AG09309 (cell line): ENCODE data around the gene HELZ.

ENCODE experiments used
- DNase-seq: peaks from one replicate; pipeline ENCODE4 v3.0.0-alpha.2; 2010; ENCODE audit warnings: low read depth
- H3K4me3 ChIP-seq: 2 replicates; pipeline ENCODE4 v1.5.1; 2011; ENCODE audit warnings: mild to moderate bottlenecking, low read depth, low read length, moderate library complexity; ENCODE audit not compliant: control insufficient read depth
- TF ChIP-seq, protein P1 (sequence below): IDR thresholded peaks from 2 replicates; pipeline ENCODE4 v1.5.1; 2011; ENCODE audit warnings: mild to moderate bottlenecking, low read depth, low read length, inconsistent platforms; ENCODE audit not compliant: insufficient read depth, control insufficient read depth; ENCODE audit errors: missing control alignments

The HELZ gene

DNA sequence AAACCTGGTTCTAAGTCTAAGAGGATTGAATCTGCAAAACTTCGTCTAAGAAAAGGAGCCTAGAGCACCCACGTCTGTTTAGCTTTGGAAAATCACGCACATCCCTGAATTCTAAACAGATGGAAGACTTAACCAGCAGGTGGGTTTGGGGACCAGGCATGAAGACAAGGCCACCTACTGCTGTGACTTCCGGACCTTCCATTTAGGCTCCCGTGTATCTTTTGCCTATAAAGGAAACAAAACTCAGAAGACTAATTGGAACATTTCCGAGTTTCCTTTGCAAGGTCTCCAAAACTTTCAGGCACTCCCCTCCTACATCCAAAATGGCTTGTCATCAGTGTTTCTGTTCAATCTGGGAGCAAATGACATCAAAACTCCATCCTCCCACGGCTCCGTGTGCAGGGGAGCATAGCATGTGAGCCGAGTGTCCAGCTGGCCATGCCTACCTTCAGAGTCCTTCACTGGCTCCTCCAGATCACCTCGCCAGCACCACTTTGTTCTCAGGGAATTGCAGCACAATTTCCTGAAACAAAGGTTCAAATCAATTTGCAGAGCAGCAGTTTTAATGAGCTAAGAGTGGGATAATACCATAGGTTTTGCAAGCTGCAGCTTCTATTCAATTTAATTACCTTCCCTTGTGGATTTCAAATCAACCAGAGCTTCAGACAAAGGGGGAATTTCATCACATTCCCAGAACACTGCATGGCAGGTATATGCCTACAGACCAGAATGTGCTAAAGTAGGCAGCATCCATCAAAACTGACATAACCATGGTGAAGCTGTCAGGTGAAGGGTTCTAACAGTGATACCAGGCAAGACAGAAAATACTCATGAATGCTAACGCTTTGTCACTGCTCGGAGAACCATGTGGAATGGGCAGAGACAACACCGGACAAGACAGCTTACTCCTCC lies 177.2 kb downstream of the HELZ start:
- TF ChIP-seq, protein P1, sequence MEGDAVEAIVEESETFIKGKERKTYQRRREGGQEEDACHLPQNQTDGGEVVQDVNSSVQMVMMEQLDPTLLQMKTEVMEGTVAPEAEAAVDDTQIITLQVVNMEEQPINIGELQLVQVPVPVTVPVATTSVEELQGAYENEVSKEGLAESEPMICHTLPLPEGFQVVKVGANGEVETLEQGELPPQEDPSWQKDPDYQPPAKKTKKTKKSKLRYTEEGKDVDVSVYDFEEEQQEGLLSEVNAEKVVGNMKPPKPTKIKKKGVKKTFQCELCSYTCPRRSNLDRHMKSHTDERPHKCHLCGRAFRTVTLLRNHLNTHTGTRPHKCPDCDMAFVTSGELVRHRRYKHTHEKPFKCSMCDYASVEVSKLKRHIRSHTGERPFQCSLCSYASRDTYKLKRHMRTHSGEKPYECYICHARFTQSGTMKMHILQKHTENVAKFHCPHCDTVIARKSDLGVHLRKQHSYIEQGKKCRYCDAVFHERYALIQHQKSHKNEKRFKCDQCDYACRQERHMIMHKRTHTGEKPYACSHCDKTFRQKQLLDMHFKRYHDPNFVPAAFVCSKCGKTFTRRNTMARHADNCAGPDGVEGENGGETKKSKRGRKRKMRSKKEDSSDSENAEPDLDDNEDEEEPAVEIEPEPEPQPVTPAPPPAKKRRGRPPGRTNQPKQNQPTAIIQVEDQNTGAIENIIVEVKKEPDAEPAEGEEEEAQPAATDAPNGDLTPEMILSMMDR: no peak
- H3K4me3 ChIP-seq: no peak overlapping the region
- DNase-seq: no peak

GRCh38 chr17:67066717-67067116 lies 178.3 kb downstream of the HELZ start:
- DNase-seq: no peak
- H3K4me3 ChIP-seq: no peak overlapping the region
- TF ChIP-seq, protein P1: no peak

- TF ChIP-seq, protein P1: no peak
- no peak for DNase-seq
- H3K4me3 ChIP-seq: no peak overlapping the region
Measured at GRCh38 chr17:67063141-67063540, 181.9 kb downstream of the HELZ start.

- H3K4me3 ChIP-seq: no peak overlapping the region
- no peak for DNase-seq
- TF ChIP-seq, protein P1: no peak
Measured at GRCh38 chr17:67059372-67059771, 185.6 kb downstream of the HELZ start.

DNA sequence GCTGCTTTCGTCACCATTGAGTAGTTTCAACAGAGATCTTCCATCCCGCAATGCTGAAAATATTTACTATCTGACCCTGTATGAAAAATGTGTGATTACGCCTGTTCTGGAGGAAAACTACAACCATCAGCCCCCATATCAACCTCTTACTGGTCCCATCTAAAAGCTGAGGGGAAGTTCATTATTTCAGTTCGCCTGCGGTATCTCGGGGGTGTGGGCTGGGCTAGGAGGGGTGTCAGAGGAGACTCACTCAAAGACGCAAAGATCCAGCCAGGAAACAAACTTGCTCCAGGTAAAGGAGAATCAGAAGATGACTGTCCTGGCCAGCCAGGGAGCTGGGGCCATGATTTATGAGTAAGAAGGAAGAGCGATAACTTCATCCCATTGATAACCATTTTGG lies 187.0 kb downstream of the HELZ start:
- TF ChIP-seq, protein P1: no peak
- no peak overlapping the region for H3K4me3 ChIP-seq

GRCh38 chr17:67056746-67057490 lies 188.1 kb downstream of the HELZ start:
- no peak for DNase-seq
- TF ChIP-seq, protein P1: no peak
- H3K4me3 ChIP-seq: no peak overlapping the region

More for the DNA sequence above, 187.0 kb downstream of the HELZ start:
- no peak for DNase-seq
